ENCODE data around the gene MACROD1.

Gene MACROD1

DNA sequence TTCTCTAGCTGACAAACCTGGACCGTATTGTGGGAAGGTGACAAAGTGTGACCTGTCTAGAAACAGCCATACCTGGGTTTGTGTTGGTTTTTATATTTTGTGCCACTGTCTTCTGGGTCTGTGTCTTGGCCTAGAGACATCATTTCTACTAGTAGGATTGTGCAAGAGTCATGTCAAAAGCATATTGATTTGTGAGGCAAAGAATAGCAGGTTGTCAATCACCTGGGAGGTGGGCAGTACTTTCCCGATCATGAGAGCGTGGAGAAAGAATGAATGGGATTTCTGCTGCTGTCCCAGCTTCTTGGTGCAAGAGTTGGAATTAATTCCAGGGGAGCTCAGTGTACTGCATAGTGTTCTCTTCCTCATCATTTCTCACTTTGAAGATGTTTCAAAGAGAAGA, 35.6 kb upstream of the MACROD1 start:
- TF ChIP-seq, protein P1, sequence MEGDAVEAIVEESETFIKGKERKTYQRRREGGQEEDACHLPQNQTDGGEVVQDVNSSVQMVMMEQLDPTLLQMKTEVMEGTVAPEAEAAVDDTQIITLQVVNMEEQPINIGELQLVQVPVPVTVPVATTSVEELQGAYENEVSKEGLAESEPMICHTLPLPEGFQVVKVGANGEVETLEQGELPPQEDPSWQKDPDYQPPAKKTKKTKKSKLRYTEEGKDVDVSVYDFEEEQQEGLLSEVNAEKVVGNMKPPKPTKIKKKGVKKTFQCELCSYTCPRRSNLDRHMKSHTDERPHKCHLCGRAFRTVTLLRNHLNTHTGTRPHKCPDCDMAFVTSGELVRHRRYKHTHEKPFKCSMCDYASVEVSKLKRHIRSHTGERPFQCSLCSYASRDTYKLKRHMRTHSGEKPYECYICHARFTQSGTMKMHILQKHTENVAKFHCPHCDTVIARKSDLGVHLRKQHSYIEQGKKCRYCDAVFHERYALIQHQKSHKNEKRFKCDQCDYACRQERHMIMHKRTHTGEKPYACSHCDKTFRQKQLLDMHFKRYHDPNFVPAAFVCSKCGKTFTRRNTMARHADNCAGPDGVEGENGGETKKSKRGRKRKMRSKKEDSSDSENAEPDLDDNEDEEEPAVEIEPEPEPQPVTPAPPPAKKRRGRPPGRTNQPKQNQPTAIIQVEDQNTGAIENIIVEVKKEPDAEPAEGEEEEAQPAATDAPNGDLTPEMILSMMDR (IDR thresholded peaks at IDR 0.05; ENCODE audit: low read depth, low read length, missing control alignments): no peak
- DNase-seq (ENCODE audit: extremely low read depth, low read depth): no peak

DNA sequence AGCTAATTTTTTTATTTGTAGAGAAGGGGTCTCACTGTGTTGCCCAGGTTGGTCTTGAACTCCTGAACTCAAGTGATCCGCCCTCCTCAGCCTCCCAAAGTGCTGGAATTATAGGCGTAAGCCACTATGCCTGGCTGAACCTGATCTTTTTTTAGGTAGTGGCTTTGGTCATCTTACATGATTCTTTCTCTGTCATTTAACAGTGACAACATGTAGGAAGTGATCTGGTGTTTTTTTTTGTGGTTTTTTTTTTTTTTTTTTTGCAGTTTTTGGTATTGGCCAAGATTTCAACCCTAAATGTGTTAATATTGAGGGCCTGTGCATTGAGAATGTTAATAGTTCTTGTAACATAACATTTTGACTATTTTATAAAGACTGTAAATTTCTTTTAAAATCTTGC, 32.6 kb upstream of the MACROD1 start:
- TF ChIP-seq, protein P1 (IDR thresholded peaks at IDR 0.05; ENCODE audit: low read depth, low read length, missing control alignments): no peak
- DNase-seq (ENCODE audit: extremely low read depth, low read depth): no peak
- H3K4me3 ChIP-seq (replicated peaks; ENCODE audit: low read depth, low read length): no peak overlapping the region

More for the DNA sequence above, 35.6 kb upstream of the MACROD1 start:
- no peak overlapping the region for H3K4me3 ChIP-seq (replicated peaks; ENCODE audit: low read depth, low read length)

DNA sequence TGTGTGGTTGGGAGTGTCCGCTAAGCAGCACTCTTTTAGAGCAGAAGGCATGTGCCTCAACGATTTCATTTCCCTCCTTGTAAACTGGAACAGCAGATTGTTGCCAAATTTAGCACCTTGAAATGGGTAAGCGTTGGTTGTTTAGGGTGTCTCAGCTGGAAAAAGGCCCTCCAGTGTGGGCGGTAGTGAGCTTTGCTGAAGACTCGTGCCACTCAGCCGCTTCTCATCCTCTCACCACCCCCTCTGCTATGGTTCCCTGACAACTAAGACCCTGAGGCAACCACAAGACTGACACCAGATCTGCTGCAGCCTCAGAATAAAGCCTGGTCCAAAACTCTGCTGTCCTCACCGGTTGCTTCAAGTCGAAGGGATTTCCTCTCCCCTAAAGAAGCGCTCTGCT, 30.7 kb upstream of the MACROD1 start:
- TF ChIP-seq, protein P1 (IDR thresholded peaks at IDR 0.05; ENCODE audit: low read depth, low read length, missing control alignments): no peak
- no peak for DNase-seq (ENCODE audit: extremely low read depth, low read depth)
- H3K4me3 ChIP-seq (replicated peaks; ENCODE audit: low read depth, low read length): no peak overlapping the region

DNA sequence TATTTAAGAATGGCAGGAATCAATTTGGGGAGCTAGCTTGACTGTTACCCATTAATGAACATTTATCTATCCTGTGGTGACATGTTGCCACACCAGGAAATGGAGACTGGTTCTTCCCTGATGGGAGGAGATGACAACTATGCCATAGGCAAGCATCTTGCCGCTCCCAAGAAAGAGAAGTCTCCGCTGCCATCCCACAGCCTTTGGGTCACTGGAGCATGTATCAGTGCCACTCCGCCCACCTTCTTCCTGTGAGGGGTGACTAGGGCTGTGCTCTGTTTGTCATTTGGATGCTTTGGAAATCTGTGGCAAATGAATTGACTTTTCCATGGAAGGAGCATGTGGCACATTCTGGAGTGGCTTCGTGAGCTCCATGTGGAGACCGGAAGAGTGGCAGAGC, 26.5 kb upstream of the MACROD1 start:
- no peak overlapping the region for H3K4me3 ChIP-seq (replicated peaks; ENCODE audit: low read depth, low read length)
- DNase-seq (ENCODE audit: extremely low read depth, low read depth): no peak
- TF ChIP-seq, protein P1 (IDR thresholded peaks at IDR 0.05; ENCODE audit: low read depth, low read length, missing control alignments): no peak

DNA sequence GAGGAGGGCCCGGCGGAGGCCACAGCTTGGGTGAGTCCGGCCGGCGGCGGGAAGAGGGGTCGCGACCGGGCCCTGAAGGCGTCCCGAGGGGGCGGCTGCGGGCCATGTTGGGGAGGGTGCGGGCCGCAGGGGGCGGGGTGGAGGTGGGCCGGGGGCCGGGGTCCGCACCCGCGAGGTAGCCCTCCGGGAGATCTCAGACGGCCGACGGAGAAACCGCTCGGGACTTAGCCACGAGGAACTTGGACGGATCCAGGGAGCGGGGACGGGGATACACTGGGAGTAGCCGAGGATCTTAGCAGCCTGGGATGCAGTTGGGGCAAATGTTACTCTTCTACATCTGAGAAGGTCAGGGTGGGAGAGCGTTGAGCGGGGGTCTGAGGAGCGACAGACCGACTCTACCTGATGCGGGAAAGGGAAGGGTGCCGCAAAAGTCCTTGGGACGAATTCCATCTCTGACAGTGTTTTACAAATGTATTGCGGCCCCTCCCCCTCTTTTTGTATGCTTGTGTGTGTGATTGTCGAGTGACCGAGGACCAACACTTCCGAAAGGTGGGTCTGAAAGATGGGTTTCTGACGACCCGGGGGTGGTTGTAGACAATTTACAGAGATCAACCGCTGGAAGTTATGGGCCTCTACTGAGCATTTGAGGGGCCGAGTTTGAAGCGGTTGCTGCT, 20.7 kb upstream of the MACROD1 start:
- TF ChIP-seq, protein P1 (IDR thresholded peaks at IDR 0.05; ENCODE audit: low read depth, low read length, missing control alignments): no peak
- DNase-seq (ENCODE audit: extremely low read depth, low read depth): no peak
- no peak overlapping the region for H3K4me3 ChIP-seq (replicated peaks; ENCODE audit: low read depth, low read length)

DNA sequence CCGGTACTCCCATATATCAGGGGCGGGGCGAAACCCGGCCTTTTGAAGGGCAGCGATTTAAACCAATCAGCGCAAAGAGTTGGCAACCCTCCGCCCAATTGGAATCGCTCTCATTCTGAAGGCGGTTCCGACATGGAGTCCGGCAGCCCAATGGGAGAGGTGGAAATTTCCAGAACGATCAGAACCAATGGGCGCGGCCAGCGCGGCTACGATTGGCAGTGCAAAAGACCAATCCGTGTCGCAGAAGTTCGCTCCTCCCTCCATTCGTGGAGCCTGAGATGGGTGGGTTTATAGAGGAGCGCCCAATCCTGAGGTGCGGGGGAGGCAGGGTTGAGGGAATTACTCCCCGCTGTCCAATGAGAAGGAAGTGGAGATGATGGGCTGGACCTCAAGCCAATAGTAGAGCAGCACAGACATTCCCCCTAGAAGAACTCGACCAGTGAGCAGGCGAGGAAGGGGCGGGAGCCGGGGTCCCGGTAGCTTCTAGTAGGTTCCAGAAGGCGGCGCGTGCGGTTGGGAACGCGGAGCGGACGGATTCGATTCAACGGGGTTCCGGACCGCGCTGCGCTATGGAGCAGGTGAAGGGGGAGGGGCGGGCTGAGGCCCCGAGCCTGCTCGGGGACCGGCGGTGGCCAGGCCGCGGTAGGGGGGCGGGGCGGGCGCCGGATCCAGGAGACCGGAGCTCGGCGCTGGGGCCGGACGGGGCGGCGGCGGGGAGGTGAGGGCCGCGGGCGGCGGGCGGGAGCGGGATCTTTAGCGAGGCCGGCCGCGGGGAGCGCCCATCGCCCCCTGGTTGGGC, 20.0 kb upstream of the MACROD1 start, which contains the start of gene STIP1:
Gene STIP1 (plus strand): TSS at position 479 of the 799 bp plus-strand sequence. CDS start 91 bp downstream, at position 570.
- peak; percentile 100 for DNase-seq (ENCODE audit: extremely low read depth, low read depth)
- TF ChIP-seq, protein P1 (IDR thresholded peaks at IDR 0.05; ENCODE audit: low read depth, low read length, missing control alignments): peak; percentile 9
- H3K4me3 ChIP-seq (replicated peaks; ENCODE audit: low read depth, low read length): peak within 1 kb of the TSS; percentile 75
